OCI-LY3 (cell line): ENCODE measurements around the gene ARHGEF25.

Source experiments
- H2AFZ ChIP-seq: fragments of 200-600, 300-600 bp; shearing (Covaris generic); 2 replicates; pipeline ENCODE4 v1.6.0; 2014; ENCODE audit warnings: antibody characterized with exemption, low read depth, low read length
- H3K27ac ChIP-seq: fragments of 200-600, 300-600 bp; sonication (generic); 2 replicates; pipeline ENCODE4 v1.5.1; 2014; ENCODE audit warnings: mild to moderate bottlenecking, low read length, moderate library complexity, mixed read lengths
- H3K27me3 ChIP-seq: fragments of 200-600, 300-600 bp; sonication (generic); 2 replicates; pipeline ENCODE4 v1.6.1; 2014; ENCODE audit warnings: low read depth, low read length, mixed read lengths
- H3K36me3 ChIP-seq: fragments of 200-600, 300-600 bp; sonication (generic); replicated peaks from 2 replicates; pipeline ENCODE3; 2014; ENCODE audit warnings: low read depth, low read length, mixed read lengths
- H3K4me1 ChIP-seq: fragments of 300-600, 200-600 bp; sonication (generic); 2 replicates; pipeline ENCODE4 v1.6.1; 2014; ENCODE audit warnings: low read length, mixed read lengths
- H3K4me2 ChIP-seq: fragments of 200-600, 300-600 bp; sonication (generic); 2 replicates; pipeline ENCODE4 v1.6.1; 2014; ENCODE audit warnings: low read length, mixed read lengths
- H3K4me3 ChIP-seq: fragments of 300-600, 200-600 bp; sonication (generic); 2 replicates; pipeline ENCODE4 v1.5.1; 2014; ENCODE audit warnings: antibody characterized with exemption, mild to moderate bottlenecking, low read length, moderate library complexity
- H3K79me2 ChIP-seq: fragments of 300-600, 200-600 bp; shearing (Covaris generic); 2 replicates; pipeline ENCODE4 v1.6.1; 2014; ENCODE audit warnings: mild to moderate bottlenecking, low read length, mixed read lengths
- H3K9ac ChIP-seq: fragments of 300-600, 200-600 bp; shearing (Covaris generic); 2 replicates; pipeline ENCODE4 v1.6.0; 2014; ENCODE audit warnings: mild to moderate bottlenecking, low read length, moderate library complexity
- H3K9me3 ChIP-seq: fragments of 200-600, 300-600 bp; shearing (Covaris generic); 2 replicates; pipeline ENCODE4 v1.6.1; 2014; ENCODE audit warnings: low read length, mixed read lengths; ENCODE audit not compliant: insufficient read depth
- H4K20me1 ChIP-seq: fragments of 200-600, 300-600 bp; sonication (generic); 2 replicates; pipeline ENCODE4 v1.6.1; 2016; ENCODE audit warnings: low read length, mixed read lengths; ENCODE audit not compliant: insufficient read depth
- CTCF ChIP-seq: fragments of 200-600, 300-600 bp; sonication (generic); IDR thresholded peaks from 2 replicates; pipeline ENCODE4 v1.5.1; 2014; ENCODE audit warnings: antibody characterized with exemption, low read length, low read depth
- EZH2phosphoT487 ChIP-seq: fragments of 200-600 bp; shearing (Covaris generic); IDR thresholded peaks from 2 replicates; pipeline ENCODE4 v1.6.1; 2018; ENCODE audit warnings: antibody characterized with exemption, mixed run types, low read depth

ARHGEF25 gene

GRCh38 chr12:57583008-57583831, 28.0 kb upstream of the ARHGEF25 start:
- peak overlapping the region; percentile 56 for H2AFZ ChIP-seq
- no peak overlapping the region for H3K9ac ChIP-seq
- no peak overlapping the region for H3K27ac ChIP-seq
- peaks cover 4% of the 10 kb centered on the region; the same call in 1 of the 2 replicates for H3K4me1 ChIP-seq
- peak overlapping the region; percentile 64 for H3K4me2 ChIP-seq
- H3K79me2 ChIP-seq: no peaks in the 10 kb centered on the region
- TF ChIP-seq CTCF: peak; percentile 96
- TF ChIP-seq EZH2phosphoT487: no peak
- H3K4me3 ChIP-seq: peak overlapping the region; percentile 35
- no peaks in the 10 kb centered on the region for H3K9me3 ChIP-seq
- peaks cover 25% of the 10 kb centered on the region for H3K27me3 ChIP-seq
- H4K20me1 ChIP-seq: no peaks in the 10 kb centered on the region
- H3K36me3 ChIP-seq: no peaks in the 10 kb centered on the region

- TF ChIP-seq CTCF: no peak
- TF ChIP-seq EZH2phosphoT487: no peak
Measured at GRCh38 chr12:57584050-57584449, 27.2 kb upstream of the ARHGEF25 start.

GRCh38 chr12:57584690-57585089, 26.5 kb upstream of the ARHGEF25 start:
- peaks cover 8% of the 10 kb centered on the region; the same call in 1 of the 2 replicates for H3K4me1 ChIP-seq
- H3K4me2 ChIP-seq: no peak overlapping the region
- no peaks in the 10 kb centered on the region for H3K9me3 ChIP-seq
- H3K36me3 ChIP-seq: no peaks in the 10 kb centered on the region
- no peak overlapping the region for H2AFZ ChIP-seq
- peaks cover 27% of the 10 kb centered on the region for H3K27me3 ChIP-seq
- H3K79me2 ChIP-seq: no peaks in the 10 kb centered on the region
- no peaks in the 10 kb centered on the region for H4K20me1 ChIP-seq
- no peak overlapping the region for H3K9ac ChIP-seq
- no peak for TF ChIP-seq EZH2phosphoT487
- TF ChIP-seq CTCF: no peak
- no peak overlapping the region for H3K4me3 ChIP-seq
- H3K27ac ChIP-seq: no peak overlapping the region

More at GRCh38 chr12:57584050-57584449, 27.2 kb upstream of the ARHGEF25 start:
- H3K4me2 ChIP-seq: no peak overlapping the region
- peaks cover 27% of the 10 kb centered on the region for H3K27me3 ChIP-seq
- H3K36me3 ChIP-seq: no peaks in the 10 kb centered on the region
- no peaks in the 10 kb centered on the region for H4K20me1 ChIP-seq
- H3K4me3 ChIP-seq: no peak overlapping the region
- no peaks in the 10 kb centered on the region for H3K79me2 ChIP-seq
- H3K27ac ChIP-seq: no peak overlapping the region
- 0 out of 2 replicates have a peak overlapping the region, but pooled peaks have one; percentile 48 for H2AFZ ChIP-seq
- H3K4me1 ChIP-seq: peaks cover 5% of the 10 kb centered on the region; the same call in 1 of the 2 replicates
- no peaks in the 10 kb centered on the region for H3K9me3 ChIP-seq
- H3K9ac ChIP-seq: no peak overlapping the region

GRCh38 chr12:57585156-57585555, 26.1 kb upstream of the ARHGEF25 start:
- Histone ChIP-seq H3K79me2 (no peaks in the 10 kb centered on the region), H3K27ac (no peak overlapping the region), H3K27me3 (peaks cover 27% of the 10 kb centered on the region), H3K36me3 (no peaks in the 10 kb centered on the region), H2AFZ (no peak overlapping the region), H3K4me3 (no peak overlapping the region), H3K9ac (no peak overlapping the region), H3K4me2 (no peak overlapping the region), H4K20me1 (no peaks in the 10 kb centered on the region), H3K4me1 (peaks cover 8% of the 10 kb centered on the region; the same call in 1 of the 2 replicates), H3K9me3 (no peaks in the 10 kb centered on the region)
- TF ChIP-seq CTCF: no peak
- TF ChIP-seq EZH2phosphoT487: no peak
